GM21447 (cell line): ENCODE results near the gene SORCS2.

Source experiments
- ATAC-seq: cut with Tn5 transposase; IDR thresholded peaks from one replicate; pipeline ENCODE4 v1.9.1; 2021; ENCODE audit not compliant: unreplicated experiment

Gene SORCS2

GRCh38 chr4:7653510-7654369 lies 461.4 kb downstream of the SORCS2 start:
- ATAC-seq = no peak

GRCh38 chr4:7654550-7655445 lies 462.5 kb downstream of the SORCS2 start:
- ATAC-seq = no peak

- no peak for ATAC-seq
Measured at GRCh38 chr4:7655511-7656243, 463.3 kb downstream of the SORCS2 start.

GRCh38 chr4:7656244-7656800 lies 464.0 kb downstream of the SORCS2 start:
- no peak for ATAC-seq

GRCh38 chr4:7657545-7658297 lies 465.4 kb downstream of the SORCS2 start:
- no peak for ATAC-seq

GRCh38 chr4:7658341-7659204 lies 466.2 kb downstream of the SORCS2 start:
- no peak for ATAC-seq

- no peak for ATAC-seq
Measured at GRCh38 chr4:7659429-7660175, 467.3 kb downstream of the SORCS2 start.

GRCh38 chr4:7660176-7661039 lies 468.1 kb downstream of the SORCS2 start:
- ATAC-seq = no peak

- no peak for ATAC-seq
Measured at GRCh38 chr4:7661066-7661748, 468.9 kb downstream of the SORCS2 start.

GRCh38 chr4:7661846-7662506 lies 469.6 kb downstream of the SORCS2 start:
- no peak for ATAC-seq

- no peak for ATAC-seq
Measured at GRCh38 chr4:7662507-7662846, 470.1 kb downstream of the SORCS2 start.

GRCh38 chr4:7663075-7663541 lies 470.8 kb downstream of the SORCS2 start:
- no peak for ATAC-seq

GRCh38 chr4:7664106-7664505 lies 471.8 kb downstream of the SORCS2 start:
- ATAC-seq = no peak

GRCh38 chr4:7665321-7665720 lies 473.0 kb downstream of the SORCS2 start:
- no peak for ATAC-seq

GRCh38 chr4:7666011-7666410 lies 473.7 kb downstream of the SORCS2 start:
- ATAC-seq = no peak

GRCh38 chr4:7666744-7667143 lies 474.4 kb downstream of the SORCS2 start:
- ATAC-seq = no peak
